ENCODE data around the gene TTLL7. TPM values are rescaled to one million over a fixed set of nuclear protein-coding genes. Genes with fewer than 3 reads are reported as not detected.
"Not testable (repeated sequence)": the region's sequence is repeated elsewhere in the genome, so short reads cannot be mapped to it uniquely, and the experiment has no call there.

TTLL7 gene
- total RNA-seq, 1 experiment from 2014 or later: 2.6 TPM

DNA sequence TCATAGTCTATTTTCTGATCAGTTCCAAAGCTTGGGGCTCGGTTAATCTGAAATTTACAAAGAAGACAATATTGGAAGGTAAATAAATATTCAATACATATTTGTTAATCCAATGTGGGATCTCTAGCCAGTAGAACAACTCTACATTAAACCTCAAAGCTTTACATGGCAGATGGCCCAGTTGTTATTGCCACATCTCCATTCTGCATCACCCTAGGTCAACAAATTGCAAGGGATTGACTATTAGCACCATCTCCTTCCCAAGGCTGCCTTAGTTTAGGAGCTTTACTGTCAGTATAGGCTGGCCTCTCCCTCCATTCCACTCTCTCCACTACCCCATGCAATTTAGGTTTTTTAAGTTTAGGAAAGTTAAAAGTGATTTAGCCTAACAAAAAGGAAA lies 69.7 kb downstream of the TTLL7 start:
- DNase-seq (ENCODE audit: low spot score): no peak

DNA sequence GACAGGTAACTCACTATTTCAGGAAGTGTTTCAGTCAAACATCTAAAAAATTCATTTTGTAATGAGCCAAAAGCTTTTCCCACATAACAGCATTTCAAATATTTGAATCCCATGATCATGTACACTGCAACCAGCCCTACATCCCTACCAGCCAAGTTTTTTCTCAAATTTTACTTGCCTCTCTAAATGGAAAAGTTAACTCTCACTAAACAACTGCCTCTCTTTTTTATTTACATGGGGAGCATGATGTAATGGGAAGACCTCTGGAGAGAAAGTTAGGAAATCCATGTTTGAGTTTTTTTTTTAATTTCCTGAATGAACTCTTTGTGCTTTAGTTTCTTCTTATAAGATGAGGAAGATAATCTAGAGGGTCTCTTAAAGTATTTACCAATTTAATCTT lies 70.5 kb downstream of the TTLL7 start:
- DNase-seq (ENCODE audit: low spot score): no peak

DNA sequence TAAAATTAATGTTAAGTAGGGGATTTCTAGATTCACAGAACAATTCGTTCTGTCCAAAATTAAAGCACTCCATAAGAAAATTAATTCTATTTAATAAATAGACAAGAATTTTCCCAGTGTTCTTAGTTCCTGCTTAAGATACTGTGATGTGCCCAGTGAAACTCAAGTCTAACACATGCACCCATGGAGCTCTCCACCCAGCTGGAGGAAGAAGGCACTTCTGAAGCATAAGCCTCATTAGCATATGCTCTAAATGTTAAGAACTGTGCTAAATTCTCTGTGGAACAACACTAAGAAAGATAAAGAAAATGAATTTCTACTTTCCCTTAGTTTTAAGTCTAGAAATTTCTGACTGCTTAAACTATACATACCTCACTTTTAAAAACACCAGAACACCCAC lies 71.2 kb downstream of the TTLL7 start:
- no peak for DNase-seq (ENCODE audit: low spot score)

DNA sequence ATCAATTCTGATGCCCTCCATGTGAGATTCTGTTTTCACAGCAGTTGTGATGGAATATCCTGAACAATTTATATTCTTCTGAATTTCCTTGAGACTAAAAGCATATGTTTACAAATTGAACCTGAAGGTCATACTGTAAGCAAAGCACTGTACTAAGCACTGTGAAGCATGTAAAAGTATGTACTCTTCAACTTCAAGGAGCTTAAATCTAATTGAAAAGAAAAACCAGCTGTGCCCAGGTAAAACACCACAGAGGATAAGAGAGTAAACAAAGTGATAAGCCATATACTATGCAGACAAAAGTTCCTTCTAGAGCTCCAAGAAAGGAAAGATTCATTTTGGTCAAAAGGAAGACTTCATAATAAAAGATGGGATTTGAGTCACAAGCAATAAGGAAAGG lies 71.9 kb downstream of the TTLL7 start:
- DNase-seq (ENCODE audit: low spot score): no peak

DNA sequence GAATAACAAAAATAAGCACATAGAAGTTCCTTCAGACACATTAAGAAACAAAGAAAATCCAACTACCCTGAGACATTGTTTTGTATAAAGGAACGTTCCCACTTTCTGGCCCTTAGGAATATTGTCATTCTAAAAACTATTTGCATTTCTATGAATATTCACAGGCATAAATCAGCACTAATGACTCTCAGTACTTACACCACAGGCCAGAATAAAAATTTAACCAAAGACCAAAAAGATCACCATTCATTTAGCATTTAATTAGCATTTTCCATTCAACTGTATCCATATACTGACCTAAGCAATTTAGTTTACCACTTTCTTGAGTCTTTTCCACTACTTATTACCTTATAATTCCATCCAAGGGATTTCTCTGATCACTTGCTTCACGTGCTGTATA lies 75.4 kb downstream of the TTLL7 start:
- no peak for DNase-seq (ENCODE audit: low spot score)

DNA sequence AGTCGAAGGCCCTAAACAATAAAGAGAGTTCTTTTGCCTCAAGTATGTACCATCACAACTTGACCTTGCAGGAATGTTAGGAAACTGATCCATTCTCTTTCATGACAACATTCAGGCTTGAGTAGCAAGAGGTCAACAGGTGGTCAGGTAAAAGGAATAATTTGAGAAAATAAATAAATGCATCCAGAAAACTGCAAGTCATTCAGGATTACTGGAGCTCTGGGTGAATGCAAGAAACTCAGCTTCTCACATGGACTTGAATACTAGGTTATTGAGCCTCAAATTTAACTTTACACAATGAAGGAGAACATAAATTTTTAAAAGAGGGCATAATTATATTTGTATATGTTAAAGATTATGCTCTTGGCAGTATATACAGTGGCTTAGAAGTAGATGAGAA lies 76.5 kb downstream of the TTLL7 start:
- no peak for DNase-seq (ENCODE audit: low spot score)

DNA sequence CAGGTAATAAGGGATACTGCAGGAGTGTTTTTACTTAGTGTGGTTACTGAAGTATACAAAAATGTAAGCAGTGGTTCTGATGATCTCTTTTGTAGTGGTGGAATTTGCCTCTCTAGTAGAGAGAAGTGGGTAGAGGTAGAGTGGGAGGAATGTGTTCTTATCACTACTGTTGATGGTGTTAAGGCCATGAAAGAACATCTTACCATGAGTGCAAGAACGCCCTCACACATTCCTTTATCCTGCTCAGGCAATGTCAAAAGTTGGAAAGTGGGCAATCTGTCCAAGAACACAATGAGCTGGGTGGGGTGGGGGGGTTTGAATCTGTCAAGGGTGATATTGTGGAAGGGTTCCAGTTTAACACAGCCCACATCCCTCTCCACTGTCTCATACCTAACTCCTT lies 78.6 kb downstream of the TTLL7 start:
- no peak for DNase-seq (ENCODE audit: low spot score)

DNA sequence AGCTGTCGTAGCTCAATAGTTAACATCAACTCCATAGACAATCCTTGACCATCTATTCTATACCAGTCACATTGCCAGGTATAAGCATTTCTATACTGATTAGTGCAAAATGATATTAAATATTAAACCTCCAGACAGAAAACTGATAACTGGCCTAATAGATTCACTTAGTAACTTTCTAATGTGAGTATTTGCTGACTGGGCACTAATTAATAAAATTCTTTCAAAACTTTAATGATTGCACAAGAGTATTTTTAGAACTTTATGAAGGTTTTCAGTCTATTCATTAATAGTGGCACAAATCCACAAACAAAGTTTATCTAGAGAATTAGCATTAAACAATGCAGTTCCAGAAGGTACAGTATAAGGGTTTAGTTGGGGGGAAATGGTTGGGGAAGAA lies 79.1 kb downstream of the TTLL7 start:
- no peak for DNase-seq (ENCODE audit: low spot score)

DNA sequence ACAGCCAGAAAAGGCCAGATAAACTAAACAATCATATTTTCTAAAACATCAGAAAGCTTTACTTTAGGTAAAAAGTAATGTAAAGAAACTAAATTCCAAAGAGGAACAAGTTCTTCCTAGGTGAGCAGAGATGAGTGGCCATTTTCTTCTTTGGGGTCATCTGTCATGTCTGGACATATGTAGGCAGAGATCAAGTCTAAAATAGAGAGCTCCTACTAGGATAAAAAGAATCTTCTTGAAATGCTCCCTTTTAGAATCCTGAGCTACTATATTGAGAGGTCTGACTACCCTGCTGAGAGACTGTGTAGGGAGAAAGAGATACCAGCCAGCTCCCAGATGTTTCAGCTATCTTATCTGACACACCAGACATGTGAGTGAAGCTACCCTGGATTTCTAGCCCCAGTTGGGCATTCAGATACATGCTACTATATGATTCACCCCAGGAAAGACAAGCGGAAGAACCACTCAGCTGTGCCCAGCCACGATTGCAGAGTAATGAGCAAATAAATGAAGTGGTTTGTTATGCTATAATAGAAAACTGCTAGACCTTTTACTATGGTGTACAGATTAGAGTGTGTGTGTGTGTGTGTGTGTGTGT lies 80.1 kb downstream of the TTLL7 start:
- DNase-seq (ENCODE audit: low spot score): no peak

DNA sequence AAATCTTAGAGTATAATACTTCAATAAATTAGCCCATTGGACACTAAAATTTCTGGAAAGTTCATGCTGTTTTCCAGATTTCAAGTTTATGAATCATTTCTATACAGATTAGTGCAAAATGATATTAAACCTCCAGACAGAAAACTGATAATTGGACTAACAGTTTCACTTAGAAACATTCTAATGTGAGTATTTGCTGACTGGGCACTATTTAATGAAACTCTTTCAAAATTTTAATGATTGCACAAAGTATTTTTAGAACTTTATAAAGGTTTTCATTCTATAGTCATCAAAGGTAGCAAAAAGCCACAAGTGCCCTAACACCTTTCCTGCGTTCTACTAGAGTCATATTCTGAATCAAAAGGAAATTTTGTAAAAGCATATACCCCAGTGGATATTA lies 81.0 kb downstream of the TTLL7 start:
- no peak for DNase-seq (ENCODE audit: low spot score)

DNA sequence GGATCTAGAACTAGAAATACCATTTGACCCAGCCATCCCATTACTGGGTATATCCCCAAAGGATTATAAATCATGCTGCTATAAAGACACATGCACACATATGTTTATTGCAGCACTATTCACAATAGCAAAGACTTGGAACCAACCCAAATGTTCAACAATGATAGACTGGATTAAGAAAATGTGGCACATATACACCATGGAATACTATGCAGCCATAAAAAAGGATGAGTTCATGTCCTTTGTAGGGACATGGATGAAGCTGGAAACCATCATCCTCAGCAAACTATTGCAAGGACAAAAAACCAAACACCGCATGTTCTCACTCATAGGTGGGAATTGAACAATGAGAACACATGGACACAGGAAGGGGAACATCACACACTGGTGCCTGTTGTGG lies 82.8 kb downstream of the TTLL7 start:
- not testable (repeated sequence) for DNase-seq (ENCODE audit: low spot score)

DNA sequence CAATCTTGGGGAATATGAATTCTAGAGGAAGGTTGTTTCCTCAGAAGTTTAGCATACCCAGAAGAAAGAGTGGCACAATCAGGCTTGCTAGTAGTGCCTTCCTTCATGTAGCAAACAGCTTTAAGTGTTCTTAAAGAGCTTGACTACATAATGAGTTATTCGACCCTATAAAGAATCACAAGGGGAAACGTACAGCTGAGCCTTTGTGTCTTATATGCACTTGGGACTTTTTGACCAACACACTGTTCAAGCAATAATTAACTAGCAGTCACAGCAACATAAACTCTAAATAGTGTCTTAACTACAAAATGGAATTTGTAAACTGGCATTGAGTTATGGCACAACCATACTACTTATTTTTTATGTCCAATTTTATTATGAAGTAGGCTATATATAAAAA lies 86.1 kb downstream of the TTLL7 start:
- no peak for DNase-seq (ENCODE audit: low spot score)

DNA sequence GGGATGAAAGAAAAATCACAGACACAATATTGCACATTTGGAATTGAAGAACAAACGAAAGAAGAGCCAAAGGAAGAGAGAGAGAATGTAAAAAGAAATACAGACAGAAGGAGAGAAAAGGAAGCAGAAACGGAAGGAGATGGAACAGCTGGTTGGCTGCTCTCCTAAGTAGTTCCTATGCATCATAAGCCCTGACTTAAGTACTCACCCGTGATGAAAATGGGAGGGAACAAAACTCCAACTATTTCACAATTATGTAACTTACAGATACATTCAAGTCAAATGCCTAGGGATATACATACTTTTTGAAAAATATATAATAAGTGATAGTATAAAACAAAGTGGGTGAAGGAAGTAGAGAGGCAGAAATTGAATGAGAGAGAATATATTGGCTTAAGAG lies 88.5 kb downstream of the TTLL7 start:
- DNase-seq (ENCODE audit: low spot score): no peak

DNA sequence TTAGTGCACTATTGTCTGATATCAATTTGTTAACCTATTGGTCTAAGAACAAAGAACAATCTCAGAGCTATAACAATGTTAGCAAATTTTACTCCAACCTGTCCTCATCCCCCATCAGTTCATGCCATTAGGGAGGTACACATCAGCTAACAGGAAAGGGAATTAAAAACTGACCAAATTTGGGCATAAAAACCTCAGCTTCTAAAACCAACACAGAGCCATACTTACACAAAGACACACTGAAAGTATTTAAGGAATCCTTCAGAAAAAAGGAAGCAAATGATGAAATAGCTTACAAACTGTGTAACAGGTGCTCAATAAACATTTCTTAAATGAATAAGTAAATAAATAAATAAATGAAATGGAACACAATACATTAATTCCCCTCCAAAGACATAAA lies 89.2 kb downstream of the TTLL7 start:
- no peak for DNase-seq (ENCODE audit: low spot score)

DNA sequence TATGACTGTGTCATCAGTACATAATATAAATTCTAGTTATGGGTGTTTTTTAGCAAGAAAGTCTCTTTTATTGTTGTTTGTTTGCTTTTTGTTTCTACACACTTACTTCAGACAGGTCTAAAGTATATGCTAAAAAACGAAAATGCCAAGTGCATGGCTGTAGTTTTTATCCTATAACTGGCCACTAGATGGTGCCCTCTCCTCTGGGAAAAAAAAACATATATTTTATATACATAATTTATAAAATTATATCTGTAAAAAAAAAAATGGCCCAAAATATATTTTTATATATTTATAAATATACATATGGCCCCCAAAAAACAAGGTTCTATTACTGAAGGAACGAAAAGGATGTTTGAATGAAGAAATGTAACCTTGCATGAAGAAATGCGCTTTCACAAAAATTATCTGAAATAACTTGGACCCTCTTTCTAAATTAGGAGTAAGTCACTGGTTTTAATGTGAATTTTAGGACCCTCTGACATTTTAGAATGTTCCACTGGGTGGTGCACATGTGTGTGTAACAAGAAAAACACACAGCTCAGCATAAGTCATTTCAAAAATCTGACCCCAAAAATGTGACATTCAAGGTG lies 93.5 kb downstream of the TTLL7 start:
- peak; percentile 51 for DNase-seq (ENCODE audit: low spot score)

DNA sequence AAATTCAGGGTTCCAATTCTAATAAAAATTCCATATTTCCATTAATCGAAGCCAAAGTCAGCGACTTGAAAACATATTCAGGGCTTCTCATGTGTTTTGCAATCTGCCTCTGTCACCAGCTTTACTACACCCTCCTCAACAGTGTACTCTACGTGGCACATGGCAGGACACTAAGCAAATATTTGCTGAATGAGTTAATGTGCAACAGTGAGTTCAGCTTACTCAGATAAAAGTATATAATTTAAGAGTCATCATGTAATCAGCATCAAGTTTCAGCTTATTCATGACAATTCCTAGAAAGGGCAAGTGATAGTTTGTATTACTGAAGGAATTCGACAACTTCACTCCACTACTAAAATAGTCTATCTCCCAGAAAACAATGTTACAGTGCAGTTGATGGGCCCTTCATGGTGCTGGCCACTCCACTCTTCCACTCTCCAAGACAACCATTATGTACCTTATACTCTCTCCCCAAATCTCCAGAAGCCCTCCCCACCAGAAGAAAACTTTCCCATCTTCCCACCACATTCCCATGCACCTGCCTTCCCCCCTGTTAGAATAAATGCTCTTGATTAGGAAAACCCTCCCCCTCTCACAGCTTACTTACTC lies 97.3 kb downstream of the TTLL7 start:
- peak; percentile 65 for DNase-seq (ENCODE audit: low spot score)

DNA sequence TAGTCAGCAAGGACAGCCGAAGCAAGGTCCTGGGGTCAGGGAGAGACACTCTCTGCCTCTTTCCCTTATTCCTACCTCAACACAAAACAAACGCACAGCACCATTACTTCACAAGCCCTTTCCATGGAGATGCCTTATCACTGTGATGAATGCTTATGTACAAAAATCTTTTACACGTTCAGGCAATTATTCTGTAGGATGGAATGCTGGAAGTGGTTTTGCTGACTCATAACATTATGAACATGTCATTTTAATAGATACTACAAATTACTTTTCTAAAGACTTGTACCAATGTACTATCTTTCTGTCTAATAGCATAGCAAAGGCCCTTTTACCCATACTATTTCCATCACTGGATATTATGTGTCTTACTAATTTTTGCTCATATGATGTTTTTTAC lies 98.4 kb downstream of the TTLL7 start:
- peak; percentile 21 for DNase-seq (ENCODE audit: low spot score)

DNA sequence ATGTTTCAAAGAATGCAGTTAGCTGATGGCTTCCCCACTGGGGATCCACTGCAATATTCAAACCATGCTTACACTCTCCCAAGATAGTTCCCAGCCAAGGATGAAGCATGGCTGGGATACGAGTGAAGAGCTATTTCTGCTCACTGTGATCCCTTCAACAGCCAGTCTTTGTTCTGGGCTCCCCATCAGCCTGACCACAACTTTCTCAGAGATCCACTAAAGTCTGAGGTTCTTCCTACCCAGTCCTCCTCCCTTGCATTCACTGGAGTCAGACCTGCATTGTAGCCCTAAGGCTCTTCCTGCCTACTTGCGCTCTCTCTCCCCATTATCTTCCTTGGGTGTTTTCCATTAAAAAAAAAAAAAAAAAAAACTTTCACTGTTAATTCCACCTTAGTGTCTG lies 101.4 kb downstream of the TTLL7 start:
- no peak for DNase-seq (ENCODE audit: low spot score)

DNA sequence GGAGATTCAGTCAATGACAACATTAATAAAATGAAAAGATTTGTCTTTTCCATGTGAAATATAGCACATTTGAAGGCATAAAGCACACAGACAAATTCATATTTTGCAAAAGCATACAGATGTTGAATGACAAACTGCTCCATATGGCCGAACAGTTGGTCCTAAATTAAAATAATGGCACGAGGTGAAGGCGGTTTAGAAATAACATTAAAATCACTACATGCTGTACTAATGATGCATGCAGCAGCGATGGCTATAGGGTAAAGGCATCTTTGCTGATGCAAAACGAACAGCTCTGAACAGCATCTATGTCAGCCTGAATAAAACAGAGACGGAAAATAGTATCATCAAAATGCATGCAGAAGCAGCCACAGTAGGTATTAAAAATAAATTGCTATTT lies 102.6 kb downstream of the TTLL7 start:
- DNase-seq (ENCODE audit: low spot score): no peak

DNA sequence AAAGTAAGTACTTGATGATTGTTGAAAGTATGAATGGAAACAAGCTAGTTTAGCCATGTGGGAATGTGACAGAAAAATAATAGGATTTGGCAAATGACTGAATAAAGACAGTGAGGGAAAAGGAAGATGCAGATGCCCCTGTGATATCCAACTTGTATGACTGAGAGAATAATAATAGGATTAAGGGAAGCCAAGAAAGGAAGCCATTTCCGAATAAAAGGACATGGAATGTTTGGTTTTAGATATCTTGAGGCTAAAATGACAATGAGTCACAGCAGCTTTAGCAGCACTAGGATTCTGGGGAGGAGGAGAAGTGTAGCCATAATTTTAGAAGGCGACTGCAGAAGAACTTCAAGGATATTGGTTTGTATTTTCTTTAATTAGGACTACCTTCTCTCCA lies 109.2 kb downstream of the TTLL7 start:
- no peak for DNase-seq (ENCODE audit: low spot score)

DNA sequence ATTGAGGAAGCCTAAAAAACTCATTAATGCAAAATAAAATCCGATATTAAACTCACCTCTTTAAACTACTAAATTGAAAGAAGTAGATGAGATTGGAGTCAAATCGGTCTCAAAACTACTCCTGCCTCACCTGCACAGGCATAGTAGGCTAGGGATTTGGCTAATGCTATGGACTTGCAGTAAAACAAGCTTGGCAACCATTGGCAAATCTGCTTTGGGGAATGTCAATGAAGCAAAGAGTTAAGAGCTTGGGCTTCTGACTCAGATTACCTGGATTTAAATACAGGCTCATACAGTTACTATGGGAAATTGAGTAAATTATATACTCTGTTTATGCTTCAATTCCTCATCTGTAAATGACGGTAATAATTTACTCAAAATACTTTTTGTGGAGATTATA lies 111.4 kb downstream of the TTLL7 start:
- DNase-seq (ENCODE audit: low spot score): no peak

DNA sequence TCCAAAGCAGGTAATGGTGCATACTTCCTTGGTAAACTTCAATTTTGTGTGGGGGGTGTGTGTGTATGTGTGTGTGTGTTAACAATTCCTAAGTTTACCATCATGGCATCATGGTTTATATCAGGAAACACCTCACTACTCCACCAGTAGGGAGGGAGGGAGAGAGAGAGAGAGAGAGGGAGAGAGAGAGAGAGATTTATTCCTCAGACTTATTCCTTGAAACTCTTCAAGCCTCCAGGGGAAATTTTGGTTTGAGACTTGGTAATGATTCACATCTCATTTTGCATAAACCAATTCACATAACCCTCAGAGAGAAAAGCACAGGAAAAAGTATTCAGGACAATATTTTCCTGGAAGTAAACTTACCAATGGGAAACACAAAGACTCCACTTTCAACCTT lies 115.0 kb downstream of the TTLL7 start:
- no peak for DNase-seq (ENCODE audit: low spot score)

DNA sequence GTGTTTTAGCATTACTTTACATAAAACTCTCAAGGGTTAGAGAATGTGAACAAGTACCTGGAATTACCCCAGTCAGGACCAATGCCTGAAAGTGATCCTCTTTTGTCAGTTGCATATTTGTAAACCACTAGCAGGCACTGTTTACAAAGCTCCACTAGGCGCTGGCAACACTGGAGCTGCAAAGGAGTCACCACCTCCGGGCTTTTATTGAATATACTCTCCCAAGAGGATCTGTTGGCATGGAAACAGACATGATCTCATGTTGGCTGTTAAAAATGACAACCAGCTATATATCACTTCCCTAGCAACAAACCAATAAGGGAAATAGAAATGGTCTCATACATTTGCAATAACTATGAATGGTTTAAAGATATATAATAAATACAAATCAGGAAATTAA lies 116.0 kb downstream of the TTLL7 start:
- peak; percentile 61 for DNase-seq (ENCODE audit: low spot score)

DNA sequence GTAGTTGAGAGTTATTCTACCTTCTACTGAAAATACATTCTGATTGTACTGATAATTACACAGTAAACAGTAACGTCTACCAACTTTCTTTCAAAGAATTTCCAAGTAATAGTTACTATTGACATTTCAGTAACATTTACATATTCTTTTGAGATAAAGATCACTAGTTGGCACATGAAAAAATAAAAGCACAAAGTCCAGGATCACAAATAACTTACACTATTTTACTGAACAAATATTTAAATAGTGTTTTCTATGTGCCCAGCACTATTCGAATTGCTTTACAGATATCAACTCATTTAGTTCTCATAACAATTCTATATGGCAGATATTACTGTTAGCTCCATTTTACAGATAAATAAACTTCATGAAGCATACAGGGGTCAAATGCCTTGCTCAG lies 126.4 kb downstream of the TTLL7 start:
- DNase-seq (ENCODE audit: low spot score): no peak

Data from HT-29 (cell line).